Endothelial cell of coronary artery (primary cell): ENCODE results near the gene ZNF567. TPM values are rescaled to one million over a fixed set of nuclear protein-coding genes. Genes with fewer than 3 reads are reported as not detected.

Source experiments
- total RNA-seq: library from RNA; depleted of rRNA; stranded (reverse); fragments of >200 nt; gene quantifications from 2 replicates; pipeline ENCODE4 v1.2.3, GENCODE V29; 2014

The ZNF567 gene
- total RNA-seq: 4.5 TPM in 2 replicates

DNA sequence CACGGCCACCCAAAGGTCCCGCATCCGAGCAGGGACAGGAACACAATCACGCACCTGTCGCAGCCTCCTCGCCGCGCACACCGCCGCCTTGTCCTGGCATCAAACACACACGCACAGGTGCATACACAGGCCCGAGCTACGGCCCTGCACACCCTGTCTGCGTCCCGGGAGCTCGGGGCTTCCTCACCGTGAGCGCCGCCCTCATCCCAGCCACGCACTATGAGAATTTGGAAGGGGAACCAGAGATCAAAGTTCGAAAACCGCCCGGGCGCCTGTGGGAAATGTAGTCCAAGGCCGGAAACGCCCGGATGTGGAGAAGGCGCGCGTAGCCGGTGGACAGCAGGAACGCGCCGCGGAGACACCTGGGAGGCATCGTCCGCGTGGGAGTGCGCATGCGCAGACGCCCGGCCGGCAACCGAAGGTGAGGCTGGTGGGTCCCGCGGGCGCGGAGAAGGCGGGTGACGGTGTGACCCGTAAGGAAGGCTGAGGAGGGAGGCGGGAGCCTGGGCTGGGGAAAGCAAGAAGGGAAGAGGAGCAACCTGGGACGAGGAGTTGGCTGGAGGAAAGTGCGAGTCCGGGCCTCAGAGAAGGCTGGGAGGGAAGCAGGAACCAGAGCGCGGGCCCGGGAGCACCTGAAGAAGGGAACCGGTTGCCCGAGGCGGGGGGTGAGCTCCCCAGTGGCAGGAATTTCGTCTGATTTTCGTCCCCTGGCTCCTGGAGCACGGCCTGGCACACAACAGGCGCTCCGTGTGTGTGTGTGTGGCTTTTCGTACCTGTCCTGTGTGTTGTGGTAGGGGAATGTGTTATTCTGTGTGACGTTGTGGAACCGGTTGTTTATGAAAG is at the start of gene ZNF567:
ZNF567 (plus strand) TSS at position 399 of the 843 bp plus-strand sequence. CDS start 7,256 bp downstream, outside the sequence.

Other genes with a start within 250 kb of the ZNF567 start
- gene ZNF566, start 198.1 kb upstream of the ZNF567 start, total RNA-seq: 6.2 and 10.7 TPM in 2 replicates
- gene ZNF260, start 159.3 kb upstream of the ZNF567 start, total RNA-seq: 10.8 and 13.0 TPM in 2 replicates
- 4.2 and 7.5 TPM in 2 replicates for gene ZNF529, start 114.3 kb upstream of the ZNF567 start, total RNA-seq
- gene ZNF382, start 82.3 kb upstream of the ZNF567 start, total RNA-seq: 3.1 and 8.7 TPM in 2 replicates
- gene ZNF461, start 20.8 kb upstream of the ZNF567 start, total RNA-seq: 7.2 and 10.6 TPM in 2 replicates
- gene ZNF850, start 85.2 kb downstream of the ZNF567 start, total RNA-seq: 4.6 and 4.8 TPM in 2 replicates
- gene ZNF790, start 150.8 kb downstream of the ZNF567 start, total RNA-seq: 4.0 and 8.8 TPM in 2 replicates
- 1.9 and 2.5 TPM in 2 replicates for gene ZNF345, start 163.3 kb downstream of the ZNF567 start, total RNA-seq
- gene ZNF829, start 228.7 kb downstream of the ZNF567 start, total RNA-seq: 0.45 and 1.8 TPM in 2 replicates
- gene ZNF568, start 228.7 kb downstream of the ZNF567 start, total RNA-seq: 5.4 and 17.7 TPM in 2 replicates